Kidney epithelial cell (primary cell): ENCODE results near the gene C1orf52. TPM values are rescaled to one million over a fixed set of nuclear protein-coding genes. Genes with fewer than 3 reads are reported as not detected.

ENCODE experiments used
- DNase-seq: peaks from one replicate; pipeline ENCODE4 v3.0.0-alpha.2; 2010; ENCODE audit warnings: low read depth
- H3K27me3 ChIP-seq: 2 replicates; pipeline ENCODE4 v1.6.0; 2011; ENCODE audit warnings: low read length; ENCODE audit not compliant: control insufficient read depth, insufficient read depth
- H3K36me3 ChIP-seq: 2 replicates; pipeline ENCODE4 v1.5.1; 2011; ENCODE audit warnings: low read length; ENCODE audit not compliant: control insufficient read depth, insufficient read depth
- H3K4me3 ChIP-seq: 2 replicates; pipeline ENCODE4 v1.5.1; 2011; ENCODE audit warnings: low read depth, mild to moderate bottlenecking, control low read depth, low read length
- total RNA-seq: library from RNA; depleted of rRNA; stranded (reverse); fragments of >200 nt; gene quantifications from 2 replicates; pipeline ENCODE4 v1.2.3, GENCODE V29; 2015
- TF ChIP-seq, protein P1 (sequence below): IDR thresholded peaks from 2 replicates; pipeline ENCODE4 v1.5.1; 2011; ENCODE audit warnings: mild to moderate bottlenecking, moderate library complexity, low read length, control low read depth, inconsistent platforms; ENCODE audit not compliant: insufficient read depth, poor library complexity, severe bottlenecking

C1orf52 gene
- total RNA-seq, 1 donor from 2014 or later = 14.1 TPM

DNA sequence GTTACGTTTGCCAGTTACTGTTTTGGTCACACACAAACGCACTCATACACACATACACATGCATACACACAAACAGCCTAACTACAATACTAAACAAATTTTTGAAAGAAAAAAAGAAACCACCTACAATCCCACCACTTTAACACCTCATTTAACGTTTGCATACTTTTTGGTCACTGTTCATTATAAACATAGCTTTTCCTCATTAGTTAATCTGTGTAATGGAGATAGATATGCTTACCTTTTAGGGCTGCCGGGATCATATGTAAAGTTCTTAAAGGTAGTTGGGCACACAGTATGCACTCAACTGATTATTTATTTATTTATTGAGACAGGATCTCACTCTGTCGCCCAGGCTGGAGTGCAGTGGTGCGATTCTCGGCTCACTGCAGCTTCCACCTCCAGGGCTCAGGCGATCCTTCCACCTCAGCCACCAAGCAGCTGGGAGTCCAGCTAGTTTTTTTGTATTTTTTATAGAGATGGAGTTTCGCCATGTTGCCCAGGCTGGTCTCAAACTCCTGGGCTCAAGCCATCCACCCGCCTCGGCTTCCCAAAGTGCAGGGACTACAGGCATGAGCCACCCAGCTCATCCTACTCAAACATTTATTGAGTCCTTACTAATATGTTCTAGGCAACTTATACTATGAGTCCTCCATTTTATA, 17.6 kb upstream of the C1orf52 start:
- H3K4me3 ChIP-seq = peak overlapping the region; percentile 94
- no peak for DNase-seq
- TF ChIP-seq, protein P1, sequence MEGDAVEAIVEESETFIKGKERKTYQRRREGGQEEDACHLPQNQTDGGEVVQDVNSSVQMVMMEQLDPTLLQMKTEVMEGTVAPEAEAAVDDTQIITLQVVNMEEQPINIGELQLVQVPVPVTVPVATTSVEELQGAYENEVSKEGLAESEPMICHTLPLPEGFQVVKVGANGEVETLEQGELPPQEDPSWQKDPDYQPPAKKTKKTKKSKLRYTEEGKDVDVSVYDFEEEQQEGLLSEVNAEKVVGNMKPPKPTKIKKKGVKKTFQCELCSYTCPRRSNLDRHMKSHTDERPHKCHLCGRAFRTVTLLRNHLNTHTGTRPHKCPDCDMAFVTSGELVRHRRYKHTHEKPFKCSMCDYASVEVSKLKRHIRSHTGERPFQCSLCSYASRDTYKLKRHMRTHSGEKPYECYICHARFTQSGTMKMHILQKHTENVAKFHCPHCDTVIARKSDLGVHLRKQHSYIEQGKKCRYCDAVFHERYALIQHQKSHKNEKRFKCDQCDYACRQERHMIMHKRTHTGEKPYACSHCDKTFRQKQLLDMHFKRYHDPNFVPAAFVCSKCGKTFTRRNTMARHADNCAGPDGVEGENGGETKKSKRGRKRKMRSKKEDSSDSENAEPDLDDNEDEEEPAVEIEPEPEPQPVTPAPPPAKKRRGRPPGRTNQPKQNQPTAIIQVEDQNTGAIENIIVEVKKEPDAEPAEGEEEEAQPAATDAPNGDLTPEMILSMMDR = no peak
- H3K27me3 ChIP-seq = no peaks in the 10 kb centered on the region
- H3K36me3 ChIP-seq = no peaks in the 10 kb centered on the region

DNA sequence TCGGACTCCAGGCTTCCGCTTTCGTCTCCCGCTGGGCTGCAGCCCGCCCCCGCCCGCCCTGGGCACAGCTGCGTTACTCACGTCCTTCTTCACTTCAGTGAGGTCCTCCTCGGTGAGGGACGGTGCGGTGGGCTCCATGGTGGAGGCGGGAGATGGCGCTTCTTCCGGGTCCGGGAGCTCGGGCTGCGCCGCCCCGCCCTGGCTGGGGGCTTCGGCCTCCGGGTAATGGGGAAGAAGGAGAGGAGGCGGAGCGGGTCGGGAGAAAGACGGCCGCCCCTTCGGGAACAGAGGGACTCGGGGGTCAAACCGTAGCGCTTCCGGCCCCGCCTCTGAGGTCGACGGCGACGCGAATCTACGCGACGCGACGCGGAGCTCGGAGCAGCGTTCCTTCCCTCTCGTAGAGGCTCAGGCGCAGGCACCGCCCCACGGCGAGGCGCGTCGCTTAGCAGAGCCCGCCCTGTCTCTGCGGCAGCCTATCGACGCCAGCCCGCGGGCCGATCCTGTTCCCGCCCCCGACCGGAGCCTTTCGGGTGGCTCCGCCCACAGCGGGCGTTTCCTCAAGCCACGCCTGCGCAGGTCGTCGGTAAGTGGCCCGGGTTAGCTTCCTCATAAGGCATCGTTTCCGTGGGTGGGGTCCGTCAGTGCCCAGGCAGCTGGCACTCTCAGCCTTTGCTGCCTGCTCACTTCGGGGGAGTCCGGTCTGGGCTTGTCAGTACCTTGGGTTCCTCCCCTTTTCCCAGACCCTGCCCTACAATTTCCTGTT, 16.9 kb upstream of the C1orf52 start, which contains the start of gene BCL10:
Gene BCL10, minus strand, starts transcription at position 418 of the 763 bp plus-strand sequence. Its CDS starts 280 bp downstream, at position 138.
- no peaks in the 10 kb centered on the region for H3K27me3 ChIP-seq
- DNase-seq = peak; percentile 96

DNA sequence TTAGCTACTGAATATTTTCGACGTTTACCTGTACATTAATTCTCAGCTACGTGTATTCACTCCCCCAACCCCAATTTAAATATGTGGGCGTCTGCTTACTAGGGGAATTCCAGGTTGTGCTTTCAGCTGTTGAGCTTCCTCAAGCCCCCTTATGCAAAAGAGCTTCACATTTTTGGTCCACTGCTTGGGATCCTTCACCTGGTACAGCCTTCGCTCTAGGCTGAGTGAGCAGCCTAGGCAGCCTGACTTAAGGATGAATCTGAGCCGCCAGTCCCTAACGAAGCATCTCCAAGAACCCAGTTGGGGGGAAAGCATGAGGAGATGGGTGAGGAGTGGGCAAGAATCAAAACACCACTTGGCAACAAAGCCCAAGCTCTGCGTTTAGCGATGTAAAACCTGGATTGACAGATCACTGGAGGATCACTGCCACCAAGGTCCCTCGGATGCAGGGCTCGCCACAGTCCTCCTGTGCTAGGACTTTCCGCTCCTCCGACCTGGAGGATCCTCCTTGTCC, 16.3 kb upstream of the C1orf52 start:
- Histone ChIP-seq H3K36me3 (no peaks in the 10 kb centered on the region), H3K4me3 (peak overlapping the region; percentile 94), H3K27me3 (no peaks in the 10 kb centered on the region)
- DNase-seq = no peak
- TF ChIP-seq, protein P1 = no peak

More for the DNA sequence above, 16.9 kb upstream of the C1orf52 start, which contains the start of gene BCL10:
- Histone ChIP-seq H3K36me3 (no peaks in the 10 kb centered on the region), H3K4me3 (peak within 1 kb of the TSS; percentile 94)
- TF ChIP-seq, protein P1 = no peak

GRCh38 chr1:85274969-85275453, 15.5 kb upstream of the C1orf52 start:
- no peak for DNase-seq
- Histone ChIP-seq H3K4me3 (peak overlapping the region; percentile 94), H3K36me3 (no peaks in the 10 kb centered on the region), H3K27me3 (no peaks in the 10 kb centered on the region)
- TF ChIP-seq, protein P1 = no peak

GRCh38 chr1:85273397-85273796, 13.9 kb upstream of the C1orf52 start:
- no peaks in the 10 kb centered on the region for H3K36me3 ChIP-seq
- H3K27me3 ChIP-seq = no peaks in the 10 kb centered on the region
- DNase-seq = no peak
- no peak overlapping the region for H3K4me3 ChIP-seq
- TF ChIP-seq, protein P1 = no peak
